ENCODE measurements around the gene TBX6. TPM values are rescaled to one million over a fixed set of nuclear protein-coding genes. Genes with fewer than 3 reads are reported as not detected.
"Not testable (repeated sequence)": the region's sequence is repeated elsewhere in the genome, so short reads cannot be mapped to it uniquely, and the experiment has no call there.

TBX6 gene
- total RNA-seq, 2 donors from 2014 or later = 0.43 TPM; not detected in 1

DNA sequence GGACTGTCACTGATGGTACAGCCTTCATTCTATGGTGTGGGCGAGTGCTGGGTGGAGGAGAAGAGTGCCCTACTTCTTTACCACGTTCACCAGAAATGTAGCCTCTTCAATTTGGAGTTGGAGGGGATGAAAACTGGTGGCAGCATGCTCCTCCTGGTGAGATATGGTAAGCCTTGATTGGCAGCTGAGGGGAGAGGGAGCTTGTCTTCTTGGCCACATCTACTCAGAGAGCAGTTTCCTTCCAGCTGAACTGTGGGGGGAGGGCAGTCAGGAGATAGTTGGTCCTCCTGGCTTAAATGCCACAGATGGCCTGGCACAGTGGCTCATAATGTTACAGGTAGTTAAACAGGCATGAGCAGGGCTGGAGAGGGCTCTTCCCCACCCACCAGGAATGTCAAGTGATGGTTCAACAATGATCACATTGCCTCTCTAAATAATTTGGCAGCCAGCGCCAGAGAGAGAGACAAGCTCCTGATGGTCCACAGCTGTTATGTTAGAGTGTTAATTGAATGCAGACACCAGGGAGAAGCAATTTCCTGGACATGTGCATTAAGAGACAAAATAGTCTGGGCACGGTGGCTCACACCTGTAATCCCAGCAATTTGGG is 40.2 kb upstream of the TBX6 start:
- no peaks in the 10 kb centered on the region for H3K9me3 ChIP-seq
- no peaks in the 10 kb centered on the region for H3K27me3 ChIP-seq
- TF ChIP-seq, protein P1, sequence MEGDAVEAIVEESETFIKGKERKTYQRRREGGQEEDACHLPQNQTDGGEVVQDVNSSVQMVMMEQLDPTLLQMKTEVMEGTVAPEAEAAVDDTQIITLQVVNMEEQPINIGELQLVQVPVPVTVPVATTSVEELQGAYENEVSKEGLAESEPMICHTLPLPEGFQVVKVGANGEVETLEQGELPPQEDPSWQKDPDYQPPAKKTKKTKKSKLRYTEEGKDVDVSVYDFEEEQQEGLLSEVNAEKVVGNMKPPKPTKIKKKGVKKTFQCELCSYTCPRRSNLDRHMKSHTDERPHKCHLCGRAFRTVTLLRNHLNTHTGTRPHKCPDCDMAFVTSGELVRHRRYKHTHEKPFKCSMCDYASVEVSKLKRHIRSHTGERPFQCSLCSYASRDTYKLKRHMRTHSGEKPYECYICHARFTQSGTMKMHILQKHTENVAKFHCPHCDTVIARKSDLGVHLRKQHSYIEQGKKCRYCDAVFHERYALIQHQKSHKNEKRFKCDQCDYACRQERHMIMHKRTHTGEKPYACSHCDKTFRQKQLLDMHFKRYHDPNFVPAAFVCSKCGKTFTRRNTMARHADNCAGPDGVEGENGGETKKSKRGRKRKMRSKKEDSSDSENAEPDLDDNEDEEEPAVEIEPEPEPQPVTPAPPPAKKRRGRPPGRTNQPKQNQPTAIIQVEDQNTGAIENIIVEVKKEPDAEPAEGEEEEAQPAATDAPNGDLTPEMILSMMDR (IDR thresholded peaks at IDR 0.05) = no peak
- no peaks in the 10 kb centered on the region for H3K4me1 ChIP-seq
- no peak overlapping the region for H3K27ac ChIP-seq
- no peak overlapping the region for H3K4me3 ChIP-seq
- H3K36me3 ChIP-seq = no peaks in the 10 kb centered on the region
- no peak for DNase-seq (ENCODE audit: low spot score)

- Histone ChIP-seq H3K9me3 (no peaks in the 10 kb centered on the region), H3K27ac (no peak overlapping the region), H3K4me3 (no peak overlapping the region), H3K4me1 (peaks cover 0 to 14% of the 10 kb centered on the region in 2 donors), H3K27me3 (no peaks in the 10 kb centered on the region), H3K36me3 (no peaks in the 10 kb centered on the region)
- DNase-seq (ENCODE audit: low spot score) = no peak
- TF ChIP-seq, protein P1 (IDR thresholded peaks at IDR 0.05) = no peak
Measured at GRCh38 chr16:30127993-30128392, 36.3 kb upstream of the TBX6 start.

DNA sequence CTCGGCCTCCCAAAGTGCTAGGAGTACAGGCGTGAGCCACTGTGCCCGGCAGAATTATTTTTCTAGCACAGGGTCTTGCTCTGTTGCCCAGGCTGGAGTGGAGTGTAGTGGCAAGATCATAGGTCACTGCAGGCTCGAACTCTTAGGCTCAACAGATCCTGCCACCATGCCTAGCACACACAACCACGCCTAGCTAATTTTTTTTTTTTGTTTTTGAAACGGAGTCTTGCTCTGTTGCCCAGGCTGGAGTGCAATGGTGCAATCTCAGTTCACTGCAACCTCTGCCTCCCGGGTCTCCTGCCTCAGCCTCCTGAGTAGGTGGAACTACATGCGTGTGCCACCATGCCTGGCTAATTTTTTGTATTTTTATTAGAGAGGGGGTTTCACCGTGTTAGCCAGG is 34.0 kb upstream of the TBX6 start:
- not testable (repeated sequence) for H3K27ac ChIP-seq; H3K27me3 ChIP-seq; H3K36me3 ChIP-seq; DNase-seq (ENCODE audit: low spot score); H3K4me3 ChIP-seq; H3K9me3 ChIP-seq
- H3K4me1 ChIP-seq = peaks cover 0 to 31% of the 10 kb centered on the region in 2 donors

- Histone ChIP-seq H3K4me1 (peaks cover 0 to 35% of the 10 kb centered on the region in 2 donors), H3K4me3 (no peak overlapping the region), H3K27me3 (no peaks in the 10 kb centered on the region), H3K27ac (no peak overlapping the region), H3K36me3 (peaks cover 6% of the 10 kb centered on the region), H3K9me3 (no peaks in the 10 kb centered on the region)
- TF ChIP-seq, protein P1 (IDR thresholded peaks at IDR 0.05) = no peak
- DNase-seq (ENCODE audit: low spot score) = no peak
Measured at GRCh38 chr16:30124985-30125379, 33.3 kb upstream of the TBX6 start.

DNA sequence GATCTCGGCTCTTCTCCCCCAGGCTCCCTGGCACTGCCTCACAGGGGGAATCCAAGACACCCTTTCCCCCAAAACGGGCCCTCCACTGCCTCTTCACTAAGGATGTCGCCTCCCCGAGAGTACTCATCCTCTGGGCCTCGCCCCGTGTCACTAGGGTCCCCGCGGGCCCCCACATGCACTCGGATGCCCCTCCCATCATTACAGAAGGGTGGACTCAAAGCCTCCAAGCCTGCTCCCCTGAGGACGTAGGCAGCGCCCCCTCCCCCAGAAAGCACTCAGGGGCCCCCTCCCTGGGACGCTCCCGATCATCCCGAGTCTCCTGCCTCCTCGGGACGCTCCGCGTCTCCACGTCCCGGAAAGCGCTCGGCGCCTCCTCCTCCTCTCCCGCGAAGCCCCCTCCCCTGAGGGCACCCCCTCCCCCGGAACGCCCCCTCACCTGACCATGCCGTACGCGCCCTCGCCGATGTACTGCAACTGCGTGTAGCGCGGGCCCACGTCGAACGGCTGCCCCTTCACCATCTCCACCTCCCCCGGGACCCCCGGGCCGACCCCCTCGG is 31.0 kb upstream of the TBX6 start:
- peak overlapping the region; percentile 88 to 97 for H3K27ac ChIP-seq
- peaks cover 29% of the 10 kb centered on the region for H3K36me3 ChIP-seq
- DNase-seq (ENCODE audit: low spot score) = no peak
- no peaks in the 10 kb centered on the region for H3K27me3 ChIP-seq
- H3K4me1 ChIP-seq = peaks cover 0 to 37% of the 10 kb centered on the region in 2 donors
- no peaks in the 10 kb centered on the region for H3K9me3 ChIP-seq
- TF ChIP-seq, protein P1 (IDR thresholded peaks at IDR 0.05) = no peak
- peak overlapping the region; percentile 80 to 92 for H3K4me3 ChIP-seq

- Histone ChIP-seq H3K9me3 (no peaks in the 10 kb centered on the region), H3K36me3 (peaks cover 36% of the 10 kb centered on the region), H3K27me3 (no peaks in the 10 kb centered on the region), H3K27ac (peak overlapping the region; percentile 88 to 97), H3K4me1 (peaks cover 0 to 37% of the 10 kb centered on the region in 2 donors), H3K4me3 (peak overlapping the region; percentile 80 to 92)
- TF ChIP-seq, protein P1 (IDR thresholded peaks at IDR 0.05) = no peak
- DNase-seq (ENCODE audit: low spot score) = peak; percentile 89
Measured at GRCh38 chr16:30121741-30122571, 30.2 kb upstream of the TBX6 start.
